Effector memory CD4-positive, alpha-beta T cell (primary cell): Measurements from ENCODE around the gene SPON2.

Experiments used
- DNase-seq, 3 donors: peaks; one replicate each; pipeline ENCODE4 v3.0.0-alpha.2; 2020
- H3K27ac ChIP-seq: 2 replicates; pipeline ENCODE4 v1.7.0; 2013; ENCODE audit warnings: mild to moderate bottlenecking, low read length, moderate library complexity; ENCODE audit not compliant: insufficient read depth, poor library complexity, severe bottlenecking
- H3K27me3 ChIP-seq: replicated peaks from 2 replicates; pipeline ENCODE4 v1.7.0; 2013; ENCODE audit warnings: mild to moderate bottlenecking, low read length; ENCODE audit not compliant: insufficient read depth, control insufficient read depth, poor library complexity, severe bottlenecking
- H3K36me3 ChIP-seq: 2 replicates; pipeline ENCODE4 v1.7.0; 2013; ENCODE audit warnings: mild to moderate bottlenecking, low read length, moderate library complexity; ENCODE audit not compliant: control insufficient read depth, insufficient read depth
- H3K4me1 ChIP-seq: 2 replicates; pipeline ENCODE4 v1.7.0; 2013; ENCODE audit warnings: low read length, mild to moderate bottlenecking; ENCODE audit not compliant: control insufficient read depth, insufficient read depth, poor library complexity, severe bottlenecking
- H3K4me3 ChIP-seq: 2 replicates; pipeline ENCODE4 v1.7.0; 2013; ENCODE audit warnings: low read length, low read depth, mild to moderate bottlenecking; ENCODE audit not compliant: insufficient read depth, poor library complexity, severe bottlenecking
- H3K9me3 ChIP-seq: 2 replicates; pipeline ENCODE4 v1.7.0; 2013; ENCODE audit warnings: mild to moderate bottlenecking, low read length, moderate library complexity; ENCODE audit not compliant: control insufficient read depth

SPON2 gene

DNA sequence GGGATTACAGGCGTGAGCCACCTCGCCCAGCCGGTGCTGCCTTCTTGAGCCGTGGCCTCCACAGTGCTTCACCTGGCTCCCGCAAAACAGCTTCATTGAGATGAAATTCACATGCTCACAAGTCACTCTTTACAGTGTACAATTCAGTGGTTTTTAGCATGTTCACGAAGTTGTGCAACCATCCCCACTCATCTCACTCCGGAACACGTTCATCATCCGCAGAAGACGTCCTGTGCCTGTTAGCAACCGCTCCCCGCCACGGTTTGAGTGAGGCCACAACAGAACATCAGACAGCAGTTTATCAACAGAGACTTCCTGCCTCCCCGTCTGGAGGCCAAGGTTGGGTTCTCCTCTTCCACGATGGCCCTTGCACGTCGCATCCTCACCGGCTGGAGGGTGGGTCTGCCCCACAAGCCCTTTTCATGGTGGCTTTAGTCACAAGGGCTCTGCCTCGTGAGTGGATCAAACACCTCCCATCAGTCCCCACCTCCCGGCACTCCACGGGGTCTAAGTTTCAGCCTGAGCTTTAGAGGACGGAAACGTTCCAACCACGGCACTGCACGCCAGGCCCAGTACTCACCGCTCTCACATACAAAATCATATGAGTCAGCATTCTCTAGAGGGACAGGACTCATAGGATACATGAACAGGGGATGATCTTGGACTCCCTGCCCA is 29.6 kb upstream of the SPON2 start:
- H3K27ac ChIP-seq = peak overlapping the region; percentile 72
- H3K4me3 ChIP-seq = no peak overlapping the region
- no peaks in the 10 kb centered on the region for H3K27me3 ChIP-seq
- H3K4me1 ChIP-seq = peaks cover 32% of the 10 kb centered on the region
- peak; percentile 75 to 87 (median 84) for DNase-seq
- H3K36me3 ChIP-seq = no peaks in the 10 kb centered on the region
- H3K9me3 ChIP-seq = no peaks in the 10 kb centered on the region

DNA sequence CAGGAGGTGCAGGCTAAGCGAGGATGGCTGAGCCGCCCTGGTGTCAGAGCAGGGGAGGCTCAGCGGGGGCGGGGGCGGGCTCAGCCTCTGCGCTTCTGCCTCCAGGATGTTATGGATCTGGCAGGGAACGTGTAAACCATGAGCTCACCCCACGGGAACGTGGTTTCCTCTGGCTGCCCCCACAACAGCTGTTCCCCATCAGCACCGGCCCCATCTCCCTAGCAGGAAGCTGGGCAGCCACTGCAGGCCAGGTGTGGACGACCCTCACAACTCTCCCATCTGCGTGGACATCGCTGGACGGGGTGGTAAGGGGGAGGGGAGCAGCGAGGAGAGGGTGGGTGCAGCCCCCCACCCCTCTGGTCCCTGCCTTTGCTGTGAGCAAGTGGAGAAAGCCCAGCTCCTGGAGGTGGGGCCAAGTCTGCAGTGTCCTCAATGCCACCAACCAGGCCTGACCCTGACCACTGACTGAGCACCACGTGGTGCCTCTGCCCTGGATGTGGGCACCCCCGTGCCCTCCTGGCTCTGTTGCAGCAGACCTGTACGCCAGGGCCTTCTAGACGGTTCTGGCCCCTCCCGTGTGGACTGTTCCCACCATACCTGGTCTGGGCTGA is 28.1 kb upstream of the SPON2 start:
- Histone ChIP-seq H3K27me3 (no peaks in the 10 kb centered on the region), H3K4me3 (peak overlapping the region; percentile 44), H3K9me3 (no peaks in the 10 kb centered on the region), H3K4me1 (peaks cover 32% of the 10 kb centered on the region), H3K27ac (peak overlapping the region; percentile 72), H3K36me3 (no peaks in the 10 kb centered on the region)
- no peak for DNase-seq

DNA sequence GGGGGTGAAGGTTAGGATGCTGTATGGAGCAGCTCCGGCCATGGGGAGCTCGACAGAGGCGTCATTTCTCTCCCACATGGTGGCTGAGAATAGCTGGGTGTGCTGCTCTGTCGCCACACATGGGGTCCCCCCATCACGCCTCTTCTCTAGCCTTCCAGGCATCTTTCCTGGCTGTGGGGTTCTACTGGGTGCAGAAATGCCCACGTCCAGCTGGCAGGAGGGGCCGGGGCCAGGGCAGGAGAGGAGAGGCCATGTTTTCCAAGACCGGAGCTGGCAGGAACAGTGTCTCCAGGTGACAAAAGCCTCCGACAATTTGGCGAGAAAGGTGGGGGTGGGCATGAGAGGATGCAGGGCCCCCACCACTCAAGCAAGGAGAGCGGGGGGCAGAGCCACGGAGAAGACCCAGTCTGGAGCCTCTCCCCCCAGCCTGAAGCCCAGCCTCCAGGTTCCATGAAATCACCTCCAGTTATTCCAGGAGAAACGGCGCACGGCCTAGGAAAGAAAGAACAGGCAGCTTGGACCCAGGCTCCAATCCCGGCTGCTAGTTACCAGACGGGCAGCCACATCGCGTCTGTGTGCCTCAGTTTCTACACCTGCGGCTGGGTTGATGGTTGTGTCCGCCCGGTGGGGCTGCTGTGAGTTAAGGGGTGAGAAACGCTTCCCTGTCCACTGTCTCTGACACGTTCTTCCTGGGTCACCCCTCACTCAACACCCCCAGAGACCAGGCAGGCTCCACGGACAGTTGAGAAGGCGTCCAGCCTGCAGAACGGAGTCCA is 27.4 kb upstream of the SPON2 start:
- Histone ChIP-seq H3K4me3 (no peak overlapping the region), H3K27me3 (no peaks in the 10 kb centered on the region), H3K9me3 (no peaks in the 10 kb centered on the region), H3K4me1 (peaks cover 32% of the 10 kb centered on the region), H3K27ac (no peak overlapping the region), H3K36me3 (no peaks in the 10 kb centered on the region)
- DNase-seq = no peak

DNA sequence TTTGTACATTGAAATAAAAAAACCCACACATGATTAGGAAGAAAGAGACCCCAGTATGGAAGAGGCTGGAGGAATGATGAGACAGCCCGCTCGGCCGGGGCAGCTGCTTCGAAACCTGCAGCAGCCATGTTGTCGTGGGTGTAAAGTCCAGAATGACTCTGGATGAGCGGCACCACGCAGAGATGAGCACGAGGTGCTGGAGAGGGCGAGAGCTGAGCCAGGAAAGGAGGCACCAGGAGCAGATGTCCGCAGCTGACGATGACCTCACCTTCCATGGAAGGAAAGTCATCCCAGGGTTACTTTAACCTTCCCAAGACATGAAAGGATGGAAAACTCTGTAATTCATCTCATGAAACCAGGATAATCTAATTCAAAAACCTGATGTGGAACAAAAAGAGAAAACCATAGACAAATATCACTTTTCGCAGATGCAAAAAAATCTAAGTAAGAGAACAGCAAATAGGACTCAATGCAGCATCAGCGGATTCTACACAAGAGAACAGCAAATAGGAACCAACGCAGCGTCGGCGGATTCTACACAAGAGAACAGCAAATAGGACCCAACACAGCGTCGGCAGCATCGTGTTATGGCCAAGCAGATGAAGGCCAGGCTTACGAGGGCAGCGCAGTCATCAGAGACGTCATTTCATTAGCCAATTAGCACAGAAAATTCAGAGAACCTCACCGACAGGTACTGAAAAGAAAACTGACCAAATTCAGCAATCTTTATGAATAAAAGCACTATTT is 25.9 kb upstream of the SPON2 start:
- Histone ChIP-seq H3K9me3 (no peaks in the 10 kb centered on the region), H3K4me1 (peaks cover 28% of the 10 kb centered on the region), H3K27me3 (no peaks in the 10 kb centered on the region), H3K36me3 (no peaks in the 10 kb centered on the region), H3K4me3 (no peak overlapping the region), H3K27ac (no peak overlapping the region)
- no peak for DNase-seq

DNA sequence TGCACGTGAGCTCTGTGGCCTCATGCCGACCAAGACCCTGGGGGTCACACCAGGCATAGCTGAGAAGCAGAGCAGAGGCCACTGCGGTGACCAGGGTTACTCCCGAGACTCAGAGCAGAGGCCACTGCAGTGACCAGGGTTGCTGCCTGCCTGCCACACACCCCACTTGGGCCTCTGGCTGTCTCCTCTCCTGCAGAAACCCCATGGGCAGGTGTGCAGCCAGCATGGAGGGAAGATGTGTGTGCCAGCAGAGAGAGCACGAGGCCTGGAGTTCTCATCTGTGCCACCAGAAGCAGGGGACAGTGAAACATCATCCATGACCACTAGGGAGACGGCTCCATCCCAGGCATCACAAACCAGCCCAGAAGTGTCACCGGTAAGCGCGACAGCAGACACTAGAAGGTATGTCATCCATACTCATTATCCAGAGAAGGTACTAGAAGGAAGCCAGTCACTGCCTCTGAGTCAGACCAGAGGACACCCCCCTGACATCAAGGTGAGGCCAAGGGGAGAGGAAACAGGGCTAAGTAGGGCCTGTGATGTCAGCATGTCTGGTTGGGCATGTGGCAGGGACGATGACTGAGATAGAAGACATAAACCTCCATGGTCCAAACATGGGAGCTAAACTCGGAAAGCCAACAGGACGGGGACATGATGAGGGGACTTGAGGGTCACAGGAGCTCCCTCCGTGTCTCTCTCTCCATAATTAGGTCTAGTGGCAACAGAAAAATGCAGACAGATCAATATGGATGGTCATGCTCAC is 24.2 kb upstream of the SPON2 start:
- Histone ChIP-seq H3K27me3 (no peaks in the 10 kb centered on the region), H3K4me3 (no peak overlapping the region), H3K9me3 (no peaks in the 10 kb centered on the region), H3K27ac (no peak overlapping the region), H3K36me3 (no peaks in the 10 kb centered on the region), H3K4me1 (peaks cover 14% of the 10 kb centered on the region)
- DNase-seq = no peak

GRCh38 chr4:1195891-1196401 is 23.6 kb upstream of the SPON2 start:
- Histone ChIP-seq H3K27ac (no peak overlapping the region), H3K4me3 (no peak overlapping the region), H3K36me3 (no peaks in the 10 kb centered on the region), H3K4me1 (peaks cover 9% of the 10 kb centered on the region), H3K9me3 (no peaks in the 10 kb centered on the region), H3K27me3 (no peaks in the 10 kb centered on the region)
- no peak for DNase-seq

- Histone ChIP-seq H3K27me3 (no peaks in the 10 kb centered on the region), H3K9me3 (no peaks in the 10 kb centered on the region), H3K4me1 (peaks cover 1% of the 10 kb centered on the region), H3K36me3 (no peaks in the 10 kb centered on the region), H3K4me3 (no peak overlapping the region), H3K27ac (no peak overlapping the region)
- DNase-seq = no peak
Measured at GRCh38 chr4:1195109-1195671, 22.8 kb upstream of the SPON2 start.

DNA sequence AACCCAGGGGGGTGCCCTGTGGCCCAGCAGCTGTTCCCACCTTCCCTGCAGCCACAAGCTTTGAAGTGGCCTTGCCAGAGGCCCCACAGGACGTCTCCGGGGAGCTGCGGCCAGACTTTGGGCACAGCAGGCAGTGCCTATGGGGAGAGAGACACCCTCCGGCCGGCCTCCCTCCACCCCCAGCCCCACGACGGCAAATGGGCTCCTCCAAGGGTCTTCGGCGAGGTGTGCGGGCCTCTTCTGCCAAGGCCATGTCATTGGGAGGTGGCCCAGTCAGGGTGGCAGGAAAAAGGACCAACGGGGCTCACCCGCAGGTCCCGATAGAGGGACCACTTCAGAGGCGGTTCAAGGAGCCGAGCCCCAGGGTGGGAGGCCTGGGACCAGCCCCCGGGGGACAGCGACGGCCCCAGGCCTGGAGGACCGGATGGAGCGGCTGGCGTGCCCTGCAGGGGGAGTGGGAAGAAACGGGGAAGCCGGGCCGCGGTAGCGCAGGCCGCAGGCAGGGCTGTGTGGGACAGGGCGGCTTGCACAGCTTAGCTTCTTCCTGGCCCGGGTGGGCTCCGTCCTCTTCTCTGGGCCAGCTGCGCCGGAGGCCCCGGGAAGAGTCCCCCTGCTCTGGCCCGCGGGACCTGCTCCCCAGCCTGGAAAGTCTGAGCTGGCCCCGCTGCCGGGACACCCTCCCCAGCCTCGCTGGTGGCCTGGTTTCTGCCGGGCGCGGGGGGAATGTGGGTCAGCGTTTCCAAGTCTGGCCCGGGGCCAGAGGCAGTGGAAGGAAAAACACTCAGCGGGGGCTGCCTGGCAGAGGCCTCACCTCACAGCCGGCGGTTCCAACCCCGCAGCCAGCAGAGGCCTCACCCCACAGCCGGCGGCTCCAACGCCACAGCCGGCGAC is 21.9 kb upstream of the SPON2 start:
- H3K27ac ChIP-seq = no peak overlapping the region
- H3K4me1 ChIP-seq = no peaks in the 10 kb centered on the region
- DNase-seq = no peak
- no peaks in the 10 kb centered on the region for H3K36me3 ChIP-seq
- no peaks in the 10 kb centered on the region for H3K9me3 ChIP-seq
- no peaks in the 10 kb centered on the region for H3K27me3 ChIP-seq
- H3K4me3 ChIP-seq = no peak overlapping the region
